Gastroesophageal sphincter (tissue), 3 donors: Measurements from ENCODE around the gene C11orf52.

Experiments used
- CTCF ChIP-seq, 4 experiments: fragments of 200-600 bp in 2 of 4; fragments of 450-650 bp in 2 of 4; sonication (generic) in 1 of 4; IDR thresholded peaks; one replicate each; pipeline ENCODE4 v1.5.1; 2017 to 2019; ENCODE audit warnings: antibody characterized with exemption in 4 of 4, mild to moderate bottlenecking in 2 of 4, moderate library complexity in 2 of 4
- EP300 ChIP-seq: sonication (generic); formaldehyde crosslinking; IDR thresholded peaks from one replicate; pipeline ENCODE4 v1.6.1; 2017; ENCODE audit warnings: antibody characterized with exemption, mild to moderate bottlenecking

GRCh38 chr11:111947143-111947542 lies 28.4 kb downstream of the C11orf52 start:
- TF ChIP-seq CTCF (IDR thresholded peaks at IDR 0.05) (no peak), EP300 (no peak)
